GM12872 (cell line): ENCODE results near the gene ULBP2.

Experiments used
- CTCF ChIP-seq: IDR thresholded peaks from 3 replicates; pipeline ENCODE4 v1.5.1; 2011; ENCODE audit warnings: low read depth, mild to moderate bottlenecking, low read length, moderate library complexity; ENCODE audit not compliant: insufficient read depth

The ULBP2 gene

DNA sequence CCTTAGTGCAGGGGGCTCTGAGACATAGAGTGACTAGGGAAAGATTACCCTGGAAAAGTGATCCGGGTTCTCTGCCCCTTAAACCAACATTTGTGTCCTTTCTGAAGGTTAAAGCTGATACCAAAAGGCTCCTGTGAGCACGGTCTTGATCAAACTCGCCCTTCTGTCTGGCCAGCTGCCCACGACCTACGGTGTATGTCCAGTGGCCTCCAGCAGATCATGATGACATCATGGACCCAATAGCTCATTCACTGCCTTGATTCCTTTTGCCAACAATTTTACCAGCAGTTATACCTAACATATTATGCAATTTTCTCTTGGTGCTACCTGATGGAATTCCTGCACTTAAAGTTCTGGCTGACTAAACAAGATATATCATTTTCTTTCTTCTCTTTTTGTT lies 6.8 kb downstream of the ULBP2 start:
- no peak for TF ChIP-seq CTCF

- TF ChIP-seq CTCF = no peak
Observed at GRCh38 chr6:149950423-149950822, 8.6 kb downstream of the ULBP2 start.

DNA sequence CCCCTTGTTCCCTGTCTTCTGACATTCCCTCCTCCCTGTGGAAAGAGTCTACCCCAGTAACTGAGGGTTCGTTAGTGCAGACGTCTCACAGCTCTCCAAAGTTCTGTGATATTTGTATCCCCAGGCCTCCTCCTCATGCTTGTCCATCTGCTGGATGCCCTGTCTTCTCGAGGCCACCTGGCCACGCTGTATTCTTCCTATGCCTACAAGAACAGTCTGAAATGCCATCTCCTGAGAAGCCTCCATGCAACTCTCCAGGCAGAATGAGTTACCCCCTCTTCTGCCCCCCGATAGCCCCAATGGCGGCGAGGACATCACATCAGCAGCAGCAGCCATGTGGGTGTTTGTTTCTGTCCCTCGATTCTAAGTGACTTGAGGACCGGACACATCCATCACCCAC lies 9.3 kb downstream of the ULBP2 start:
- no peak for TF ChIP-seq CTCF

DNA sequence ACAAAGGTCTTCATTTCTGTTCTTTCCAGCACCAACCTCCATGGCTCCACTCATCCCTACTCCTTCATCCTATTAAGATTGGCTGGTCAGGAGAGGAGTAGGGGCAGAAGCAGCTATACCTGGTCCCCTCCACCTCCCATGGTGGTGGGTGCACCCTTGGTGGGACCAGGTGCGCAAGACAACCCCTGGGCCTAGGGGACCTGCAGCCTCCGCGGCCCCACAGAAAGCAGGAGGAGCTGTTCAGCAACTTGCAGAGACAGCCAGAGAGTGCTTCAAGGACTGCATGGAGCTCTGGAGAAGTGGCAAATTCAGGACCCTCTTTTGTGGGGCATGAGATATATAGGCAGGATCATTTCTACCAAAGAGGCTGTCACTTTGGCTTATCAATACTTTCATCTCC lies 9.8 kb downstream of the ULBP2 start:
- no peak for TF ChIP-seq CTCF

DNA sequence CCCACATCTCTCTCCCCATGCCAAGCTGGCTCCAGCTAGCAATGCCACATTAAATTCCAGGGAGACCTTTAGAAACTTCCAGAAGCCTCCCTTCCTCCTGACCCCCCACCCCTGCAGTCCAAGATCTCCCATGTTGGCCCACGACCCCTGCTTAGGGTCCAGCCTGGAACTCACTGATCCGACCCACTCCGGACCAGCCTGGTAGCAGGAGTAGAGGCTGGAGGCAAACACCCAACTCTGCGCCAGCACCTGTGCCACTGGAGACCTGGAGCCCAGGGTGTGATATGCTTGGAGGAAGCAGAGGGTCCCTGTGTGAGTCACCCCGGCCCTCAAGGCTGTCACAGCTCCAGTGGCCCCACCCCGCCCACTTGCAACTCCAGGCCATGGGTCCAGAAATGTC lies 18.7 kb downstream of the ULBP2 start:
- no peak for TF ChIP-seq CTCF

DNA sequence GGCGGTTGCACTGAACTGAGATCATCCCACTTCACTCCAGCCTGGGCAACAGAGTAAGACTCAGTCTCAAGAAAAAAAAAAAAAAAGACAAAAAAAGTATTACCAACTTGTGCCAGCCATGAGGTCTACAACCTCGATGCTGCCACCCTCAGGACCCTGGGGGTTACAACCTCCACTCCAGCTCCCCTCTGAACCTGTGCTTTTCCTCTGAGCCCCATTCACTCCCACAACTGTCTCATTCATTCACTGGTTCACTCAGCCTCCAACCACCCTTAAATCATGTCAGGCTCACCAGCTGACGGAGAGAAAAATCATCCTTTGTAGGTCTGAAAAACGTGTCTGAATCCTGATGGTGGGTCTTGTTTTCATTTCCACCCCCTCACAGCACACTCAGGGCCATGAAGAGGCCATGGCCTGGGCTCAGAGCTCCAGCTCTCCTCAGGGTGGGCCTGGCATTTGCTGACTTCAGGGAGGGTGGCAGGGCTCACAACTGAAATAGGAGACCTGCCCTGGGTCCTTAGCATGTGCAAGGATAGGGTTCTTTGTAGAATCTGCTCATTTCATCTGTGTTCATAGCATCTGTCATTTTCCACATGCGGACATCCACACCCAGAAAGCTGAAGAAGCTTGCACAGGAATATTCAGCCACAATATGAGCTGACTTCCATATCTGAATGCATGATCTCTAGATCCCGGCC lies 20.1 kb downstream of the ULBP2 start:
- TF ChIP-seq CTCF = peak; percentile 38; the same call in 1 of the 3 replicates

GRCh38 chr6:149962461-149963211 lies 20.8 kb downstream of the ULBP2 start:
- no peak for TF ChIP-seq CTCF

GRCh38 chr6:149963212-149963461 lies 21.3 kb downstream of the ULBP2 start:
- no peak for TF ChIP-seq CTCF
